Stimulated activated CD4-positive, alpha-beta T cell treated with anti-CD3 and anti-CD28 coated beads, Interleukin-15, amount 100 ng/mL, for 24 hours (primary cell): ENCODE measurements around the gene LAPTM4A.

ENCODE experiments used
- DNase-seq: peaks from one replicate; pipeline ENCODE4 v3.0.0-alpha.2; 2020

The LAPTM4A gene

GRCh38 chr2:20015482-20016083, 35.8 kb downstream of the LAPTM4A start:
- DNase-seq, result no peak

- DNase-seq, result no peak
Measured at GRCh38 chr2:20013126-20013849, 38.1 kb downstream of the LAPTM4A start.

DNA sequence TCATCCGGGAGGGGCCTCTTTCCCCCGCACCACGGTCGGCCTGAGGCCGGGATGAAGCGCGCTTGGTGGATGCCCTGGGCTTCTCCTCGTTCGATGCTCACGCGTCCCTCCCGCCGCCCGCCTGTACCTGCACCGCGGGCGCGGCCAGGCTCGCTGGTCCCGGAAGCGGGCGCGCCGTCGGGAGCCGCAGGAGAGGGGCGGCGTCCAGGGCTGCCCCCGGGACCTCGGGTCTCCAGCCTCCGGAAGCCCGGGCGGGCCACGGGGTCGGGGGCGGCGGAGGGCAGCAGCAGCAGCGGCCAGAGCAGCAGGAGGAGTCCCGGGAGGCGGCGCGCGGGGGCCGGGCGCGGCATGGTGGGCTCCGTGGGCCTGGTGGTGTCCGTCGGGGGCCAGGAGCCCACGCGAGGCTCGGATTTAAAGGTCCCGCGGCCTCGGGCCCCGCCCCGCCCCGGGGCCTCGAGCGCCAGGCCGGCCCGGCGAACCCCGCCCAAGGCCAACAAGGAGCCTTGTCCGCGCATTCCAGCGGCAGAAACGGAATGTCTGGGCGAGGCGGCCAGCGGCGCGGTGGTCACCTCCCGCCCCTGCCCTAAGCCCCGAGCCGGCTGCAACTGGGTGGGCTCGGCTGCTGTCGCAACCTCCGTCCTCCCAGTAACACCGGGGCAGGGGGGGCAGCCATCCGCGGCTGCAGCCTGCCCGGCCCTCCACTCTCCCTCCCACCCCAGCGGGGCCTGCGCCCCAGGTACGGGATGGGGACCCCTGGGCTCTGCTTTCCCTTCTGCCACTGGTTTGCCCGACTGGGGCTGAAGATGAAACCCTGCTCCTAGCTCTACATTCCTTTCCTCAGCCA, 38.9 kb downstream of the LAPTM4A start, which contains the start of gene MATN3:
TSS of gene MATN3 (minus strand) at position 387 of the 844 bp plus-strand sequence. CDS start at position 350, 37 bp downstream.
- peak; percentile 30 for DNase-seq

DNA sequence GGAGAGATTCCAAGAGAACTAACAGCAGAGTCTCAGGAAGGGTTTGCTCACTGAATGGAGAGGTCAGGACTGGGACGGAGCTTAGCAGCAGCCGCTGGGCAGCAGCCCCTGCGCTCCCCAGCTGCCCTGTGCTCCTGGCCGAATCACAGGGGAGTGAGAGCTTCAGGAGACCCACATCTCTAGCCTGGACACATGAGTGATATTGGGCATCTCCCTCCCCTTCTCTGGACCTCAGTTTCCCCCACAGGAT, 39.5 kb downstream of the LAPTM4A start:
- DNase-seq, result no peak

DNA sequence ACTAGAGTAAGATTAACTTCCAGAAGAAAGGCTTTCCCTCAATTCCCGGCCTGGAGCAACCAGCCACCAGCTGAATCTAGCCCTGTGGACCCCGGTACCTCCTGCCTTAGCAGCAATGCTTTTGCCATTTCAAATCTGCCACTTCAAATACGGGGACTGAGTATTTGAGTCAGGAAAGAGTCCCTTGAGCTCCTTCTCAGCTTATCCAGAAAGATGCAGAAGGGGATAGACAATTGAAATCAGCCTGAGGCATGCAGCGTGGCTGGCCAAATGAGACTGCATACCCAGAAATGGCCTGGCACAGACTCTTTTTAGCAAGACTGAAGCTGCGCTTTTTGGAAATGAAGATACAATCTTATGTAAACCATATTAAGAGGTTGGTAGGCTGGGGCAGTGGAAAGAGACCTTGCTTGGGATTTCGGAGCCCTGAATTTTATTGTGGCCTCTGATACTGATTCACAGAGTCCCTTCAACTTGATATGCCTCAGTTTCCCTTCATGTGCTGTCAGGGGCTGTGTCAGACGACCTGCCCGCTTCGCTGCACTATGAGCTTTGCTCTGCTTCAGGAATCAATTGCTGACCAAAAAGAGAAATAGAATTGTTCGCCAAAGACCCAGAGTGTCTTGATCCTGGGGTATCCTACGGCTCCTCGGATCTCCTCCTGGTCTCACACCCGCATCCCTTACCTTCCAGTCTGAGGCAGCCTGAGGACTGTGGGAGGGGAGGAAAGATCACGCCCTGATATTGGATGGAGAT, 40.0 kb downstream of the LAPTM4A start:
- DNase-seq, result no peak

- DNase-seq, result no peak
Measured at GRCh38 chr2:20008703-20009102, 42.7 kb downstream of the LAPTM4A start.

GRCh38 chr2:20005891-20006470, 45.4 kb downstream of the LAPTM4A start:
- DNase-seq, result no peak

- DNase-seq, result no peak
Measured at GRCh38 chr2:20005067-20005627, 46.3 kb downstream of the LAPTM4A start.

GRCh38 chr2:20001361-20001863, 50.0 kb downstream of the LAPTM4A start:
- no peak for DNase-seq

- DNase-seq, result no peak
Measured at GRCh38 chr2:19993731-19994130, 57.7 kb downstream of the LAPTM4A start.

DNA sequence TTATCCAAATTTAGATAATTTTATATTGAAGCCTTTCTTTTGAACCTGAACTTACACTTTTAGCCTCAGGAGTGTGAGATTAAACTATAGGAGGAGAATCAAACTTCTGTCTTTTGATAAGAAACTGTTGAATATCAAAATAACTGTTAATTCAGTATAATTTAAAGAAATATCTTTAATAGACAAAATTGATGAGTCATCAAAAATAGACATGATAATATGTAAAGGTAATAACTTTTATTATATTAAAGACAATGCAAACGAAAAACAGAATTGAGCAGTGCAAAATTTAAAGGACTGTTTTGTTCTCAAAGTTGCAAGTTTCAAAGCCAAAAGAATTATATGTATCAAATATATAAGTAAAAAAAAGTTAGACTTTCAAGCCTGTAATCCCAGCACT, 59.5 kb downstream of the LAPTM4A start:
- DNase-seq, result no peak

DNA sequence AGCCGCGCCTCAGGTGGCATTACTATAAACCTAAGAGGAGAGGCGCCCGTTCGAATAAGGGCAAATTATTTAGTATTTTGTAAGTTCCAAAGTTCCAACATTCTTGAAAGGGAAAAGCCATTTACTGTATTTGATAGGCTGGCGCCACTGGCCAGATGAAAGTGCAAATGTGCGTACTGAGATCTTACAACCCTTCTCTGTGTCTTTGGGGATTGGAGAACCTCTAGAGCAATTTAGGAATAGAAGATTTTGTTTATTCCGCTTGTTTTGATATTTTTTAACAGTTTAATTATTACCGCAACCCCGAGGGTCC, 61.1 kb downstream of the LAPTM4A start:
- DNase-seq, result no peak

- peak; percentile 94 for DNase-seq
Measured at GRCh38 chr2:19989667-19990415, 61.6 kb downstream of the LAPTM4A start, which contains the start of gene WDR35. WDR35 (minus strand) TSS chr2:19990105; CDS start chr2:19990015, 90 bp downstream.

- no peak for DNase-seq
Measured at GRCh38 chr2:19989342-19989666, 62.1 kb downstream of the LAPTM4A start.

GRCh38 chr2:19988600-19988999, 62.8 kb downstream of the LAPTM4A start:
- DNase-seq, result no peak

DNA sequence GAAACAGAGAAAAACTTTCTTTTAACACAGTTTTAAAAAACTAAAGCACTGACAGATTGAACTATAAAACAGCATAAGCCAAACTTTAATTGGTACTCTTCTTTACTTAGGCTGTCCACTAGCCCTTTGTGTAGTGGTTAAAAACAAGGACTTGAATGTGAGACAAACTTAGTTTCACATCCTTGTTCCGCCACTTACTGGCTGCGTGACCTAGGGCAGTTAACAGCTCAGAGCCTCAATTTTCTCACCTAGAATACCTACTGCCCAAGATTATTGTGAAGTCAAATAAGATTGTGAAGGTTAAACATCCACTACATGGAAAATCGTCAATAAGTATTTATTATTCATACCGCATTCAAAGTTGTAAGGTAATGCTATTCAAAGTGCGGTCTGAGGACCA, 63.5 kb downstream of the LAPTM4A start:
- DNase-seq, result no peak
